HepG2 (cell line): ENCODE data around the gene MTR. TPM values are rescaled to one million over a fixed set of nuclear protein-coding genes. Genes with fewer than 3 reads are reported as not detected.

Source experiments
- E2F1 ChIP-seq: sonication (generic); formaldehyde crosslinking; IDR thresholded peaks from 2 replicates; pipeline ENCODE4 v1.5.0; 2020; ENCODE audit warnings: missing genetic modification reagents
- EEA1 ChIP-seq: sonication (generic); formaldehyde crosslinking; IDR thresholded peaks from 2 replicates; pipeline ENCODE4 v1.5.1; 2020; ENCODE audit warnings: mild to moderate bottlenecking, missing genetic modification reagents, borderline replicate concordance
- FOXP4 ChIP-seq: sonication (generic); formaldehyde crosslinking; IDR thresholded peaks from 2 replicates; pipeline ENCODE4 v1.4.0; 2020; ENCODE audit warnings: missing genetic modification reagents
- HNRNPK ChIP-seq: fragments of 200-400 bp; formaldehyde crosslinking; IDR thresholded peaks from 2 replicates; pipeline ENCODE4 v1.6.1; 2018; ENCODE audit warnings: low read length, low read depth, moderate library complexity, mild to moderate bottlenecking; ENCODE audit not compliant: poor library complexity, severe bottlenecking
- MBNL3 ChIP-seq: fragments of 250-450 bp; sonication (Bioruptor Pico); conservative IDR thresholded peaks from 2 replicates; pipeline ENCODE4 v1.8.0; 2022; ENCODE audit warnings: mild to moderate bottlenecking, inconsistent platforms
- MXD1 ChIP-seq: sonication (generic); formaldehyde crosslinking; IDR thresholded peaks from 2 replicates; pipeline ENCODE4 v1.4.0; 2020; ENCODE audit warnings: mild to moderate bottlenecking, missing genetic modification reagents
- NR2F2 ChIP-seq: IDR thresholded peaks from 2 replicates; pipeline ENCODE4 v1.6.1; 2012; ENCODE audit warnings: low read depth, inconsistent platforms, borderline replicate concordance
- SALL2 ChIP-seq: sonication (generic); formaldehyde crosslinking; IDR thresholded peaks from 2 replicates; pipeline ENCODE4 v1.8.1; 2023; ENCODE audit warnings: mild to moderate bottlenecking, missing genetic modification reagents, inconsistent platforms
- TBL1XR1 ChIP-seq: fragments of 150-350 bp; IDR thresholded peaks from 2 replicates; pipeline ENCODE4 v1.6.1; 2014; ENCODE audit warnings: borderline replicate concordance, low read length; ENCODE audit not compliant: partially characterized antibody
- TBX3 ChIP-seq: fragments of 450-650 bp; IDR thresholded peaks from 2 replicates; pipeline ENCODE4 v1.6.1; 2017; ENCODE audit warnings: antibody characterized with exemption, mild to moderate bottlenecking, inconsistent platforms, borderline replicate concordance
- ZBTB33 ChIP-seq: sonication (generic); formaldehyde crosslinking; IDR thresholded peaks from 2 replicates; pipeline ENCODE4 v1.4.0; 2020; ENCODE audit warnings: missing genetic modification reagents
- ZNF292 ChIP-seq: sonication (generic); formaldehyde crosslinking; IDR thresholded peaks from 2 replicates; pipeline ENCODE4 v1.8.1; 2022; ENCODE audit warnings: mild to moderate bottlenecking, low read depth, missing genetic modification reagents, borderline replicate concordance
- ZNF503 ChIP-seq: sonication (generic); formaldehyde crosslinking; IDR thresholded peaks from 2 replicates; pipeline ENCODE4 v1.4.0; 2020; ENCODE audit warnings: missing genetic modification reagents
- ZNF644 ChIP-seq: IDR thresholded peaks from 2 replicates; pipeline ENCODE4 v1.6.1; 2016; ENCODE audit warnings: low read depth
- ZNF7 ChIP-seq: IDR thresholded peaks from 2 replicates; pipeline ENCODE4 v1.6.1; 2016; ENCODE audit warnings: missing biosample characterization, missing genetic modification reagents
- ZNF800 ChIP-seq: sonication (generic); formaldehyde crosslinking; IDR thresholded peaks from 2 replicates; pipeline ENCODE4 v1.4.0; 2020; ENCODE audit warnings: missing genetic modification reagents
- ZNF816 ChIP-seq: sonication (generic); formaldehyde crosslinking; IDR thresholded peaks from 2 replicates; pipeline ENCODE4 v1.8.0; 2022; ENCODE audit warnings: missing genetic modification reagents, mild to moderate bottlenecking, borderline replicate concordance
- polyA plus RNA-seq, 8 experiments: library from polyadenylated mRNA; depleted of rRNA in 3 of 8; stranded (reverse) in 7 of 8; unstranded in 1 of 8; fragments of >200 nt; fragmentation: Illumina TruSeq in 4 of 8; extraction: Trizol in 4 of 8; gene quantifications; 2 replicates each; pipeline versions ENCODE4 v1.2.1 to v1.2.3, GENCODE V29; 2011 to 2016; ENCODE audit warnings: low read depth in 4 of 8, missing spikeins in 1 of 8, mixed read lengths in 1 of 8; ENCODE audit not compliant: insufficient read depth in 1 of 8
- total RNA-seq, 5 experiments: library from RNA; depleted of rRNA; stranded (reverse); fragments of >200 nt; fragmentation: Illumina TruSeq; extraction: Trizol; gene quantifications; 2 replicates each; pipeline ENCODE4 v1.2.3, GENCODE V29; 2016; ENCODE audit warnings: low read depth in 1 of 5

MTR gene
- total and polyA plus RNA-seq, 2 of the 13 experiments (the other 11 are each of a cell fraction or from before 2014, with no cell fraction given) = 16.3 to 36.1 TPM

- TF ChIP-seq TBX3 = peak; percentile 90; the same call in 1 of the 2 replicates
- peak; percentile 41; the same call in 1 of the 2 replicates for TF ChIP-seq ZNF503 (CRISPR knock-in tag)
- no peak for TF ChIP-seq TBL1XR1
- no peak for TF ChIP-seq ZNF292
- TF ChIP-seq FOXP4 (CRISPR knock-in tag) = no peak
- TF ChIP-seq MBNL3 (CRISPR knock-in tag) = no peak
- TF ChIP-seq E2F1 (CRISPR knock-in tag) = no peak
- TF ChIP-seq ZNF644 (CRISPR knock-in tag) = peak; percentile 84
- no peak for TF ChIP-seq ZNF7 (CRISPR knock-in tag)
- no peak for TF ChIP-seq ZNF800 (CRISPR knock-in tag)
- TF ChIP-seq NR2F2 = peak; percentile 92
- TF ChIP-seq HNRNPK = no peak
- peak; percentile 58 for TF ChIP-seq ZBTB33 (CRISPR knock-in tag)
- no peak for TF ChIP-seq SALL2 (CRISPR knock-in tag)
- no peak for TF ChIP-seq ZNF816 (CRISPR knock-in tag)
- TF ChIP-seq EEA1 (CRISPR knock-in tag) = no peak
- no peak for TF ChIP-seq MXD1
These were observed 110.0 kb downstream of the MTR start (continued) for GRCh38 chr1:236904892-236905741.
